Natural killer cell (primary cell): ENCODE data around the gene RNF222. TPM values are rescaled to one million over a fixed set of nuclear protein-coding genes. Genes with fewer than 3 reads are reported as not detected.

ENCODE experiments used
- ATAC-seq, 3 donors: fragments of 150-1000 bp in 2 of 3; fragments of 200-7000 bp in 1 of 3; cut with Tn5 transposase; 1 replicate in 1 of 3; 2 replicates in 2 of 3; pipeline ENCODE4 v1.10.0; 2021; ENCODE audit warnings: mild to moderate bottlenecking in 2 of 3, moderate library complexity in 2 of 3
- DNase-seq, 2 donors: peaks; one replicate each; pipeline versions ENCODE4 v3.0.0 to v3.0.0-alpha.2; 2013 to 2021; ENCODE audit warnings: mixed read lengths in 1 of 2
- H3K27ac ChIP-seq: one replicate; pipeline ENCODE4 v1.5.1; 2013; ENCODE audit warnings: mild to moderate bottlenecking, low read length
- H3K27me3 ChIP-seq: one replicate; pipeline ENCODE4 v1.6.1; 2013; ENCODE audit warnings: low read length; ENCODE audit not compliant: control insufficient read depth, insufficient read depth
- H3K36me3 ChIP-seq: one replicate; pipeline ENCODE4 v1.6.1; 2013; ENCODE audit warnings: low read length; ENCODE audit not compliant: control insufficient read depth, insufficient read depth
- H3K4me1 ChIP-seq: one replicate; pipeline ENCODE4 v1.6.1; 2013; ENCODE audit warnings: low read length; ENCODE audit not compliant: control insufficient read depth, insufficient read depth
- H3K4me3 ChIP-seq: one replicate; pipeline ENCODE4 v1.5.1; 2013; ENCODE audit warnings: low read length
- H3K9me3 ChIP-seq: one replicate; pipeline ENCODE4 v1.6.1; 2013; ENCODE audit warnings: low read length; ENCODE audit not compliant: control insufficient read depth, insufficient read depth
- H3K27ac Mint-ChIP-seq, 2 donors: one replicate each; pipeline ENCODE4 v1.8.0; 2022; ENCODE audit warnings: mild to moderate bottlenecking in 2 of 2, mixed read lengths in 2 of 2, moderate library complexity in 1 of 2
- H3K27me3 Mint-ChIP-seq, 2 donors: one replicate each; pipeline ENCODE4 v1.8.0; 2022; ENCODE audit warnings: low read depth in 2 of 2, mixed read lengths in 2 of 2
- H3K36me3 Mint-ChIP-seq: one replicate; pipeline ENCODE4 v1.8.0; 2022; ENCODE audit warnings: mixed read lengths
- H3K4me1 Mint-ChIP-seq, 2 donors: one replicate each; pipeline ENCODE4 v1.8.0; 2022; ENCODE audit warnings: mixed read lengths in 2 of 2
- H3K4me3 Mint-ChIP-seq: one replicate; pipeline ENCODE4 v1.8.0; 2022; ENCODE audit warnings: mild to moderate bottlenecking, moderate library complexity, mixed read lengths
- H3K9me3 Mint-ChIP-seq, 2 donors: one replicate each; pipeline ENCODE4 v1.8.0; 2022; ENCODE audit warnings: mixed read lengths in 2 of 2
- WGBS: methylation state at CpG from one replicate; pipeline ENCODE4 v1.1.7; 2013; ENCODE audit warnings: missing lambda C conversion rate; ENCODE audit not compliant: insufficient coverage; 5-methylcytosine and 5-hydroxymethylcytosine counted together
- intact Hi-C: fragments of 100-400 bp; cut with micrococcal nuclease; formaldehyde crosslinking; loops from one replicate; pipeline ENCODE4 v1.14.2; 2022
- total RNA-seq, 4 donors: library from RNA; stranded (reverse); fragments of 120-200 nt in 1 of 4; gene quantifications; one replicate each; pipeline versions ENCODE4 v1.2.3 to v1.2.4, GENCODE V29; 2013 to 2022
- TF ChIP-seq, protein P1 (sequence below): fragments of 200-600 bp; IDR thresholded peaks from one replicate; pipeline ENCODE4 v1.8.0; 2022; ENCODE audit warnings: antibody characterized with exemption

RNF222 gene
- total RNA-seq, 3 donors from 2014 or later (not counting 1 experiment from before 2014, with no cell fraction given), result 0.35 to 1.1 (median 0.52) TPM

DNA sequence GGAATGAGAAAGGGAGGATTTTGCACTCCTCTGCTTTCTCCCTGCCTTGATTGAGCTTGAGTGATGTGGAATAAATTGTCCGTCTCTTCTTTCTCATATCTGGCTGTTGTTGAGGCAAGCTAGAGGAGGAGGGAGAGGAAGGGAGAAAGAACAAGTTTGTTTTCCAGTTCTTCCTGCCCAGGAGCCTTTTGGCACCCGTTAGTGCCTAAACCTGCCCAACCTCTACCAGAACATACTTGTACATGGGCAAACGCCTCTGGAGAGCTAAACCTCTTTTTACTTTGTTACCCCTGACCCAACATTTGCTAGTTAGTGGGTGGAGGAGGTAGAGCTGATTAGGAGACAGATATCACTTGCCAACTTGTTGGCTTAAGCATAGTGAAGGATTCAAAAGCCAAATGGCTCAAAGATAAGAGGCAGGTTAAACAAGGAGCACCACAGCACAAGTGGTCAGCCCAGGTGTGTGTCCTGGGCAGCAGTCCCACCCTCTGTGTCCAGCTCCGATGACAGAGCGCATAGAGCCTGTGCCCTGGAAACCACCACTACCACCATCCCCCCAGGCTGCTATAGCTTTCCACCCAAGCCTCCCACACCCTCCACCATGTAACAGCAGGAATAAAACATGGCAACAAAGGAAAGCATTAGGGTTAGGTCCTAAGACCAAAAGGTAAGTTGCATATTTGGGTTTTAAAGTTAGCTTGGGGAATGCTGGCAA is 51.5 kb downstream of the RNF222 start:
- H3K4me3 ChIP-seq, result no peak overlapping the region
- ATAC-seq, result no peak
- no peaks in the 10 kb centered on the region for H3K9me3 Mint-ChIP-seq
- no peaks in the 10 kb centered on the region for H3K4me1 ChIP-seq
- no peaks in the 10 kb centered on the region for H3K9me3 ChIP-seq
- no peak overlapping the region for H3K27ac ChIP-seq
- H3K27ac Mint-ChIP-seq, result no peak overlapping the region
- H3K36me3 ChIP-seq, result no peaks in the 10 kb centered on the region
- no peak for DNase-seq
- intact Hi-C loops, result no loop called here
- no peaks in the 10 kb centered on the region for H3K4me1 Mint-ChIP-seq
- H3K4me3 Mint-ChIP-seq, result no peak overlapping the region
- TF ChIP-seq, protein P1, sequence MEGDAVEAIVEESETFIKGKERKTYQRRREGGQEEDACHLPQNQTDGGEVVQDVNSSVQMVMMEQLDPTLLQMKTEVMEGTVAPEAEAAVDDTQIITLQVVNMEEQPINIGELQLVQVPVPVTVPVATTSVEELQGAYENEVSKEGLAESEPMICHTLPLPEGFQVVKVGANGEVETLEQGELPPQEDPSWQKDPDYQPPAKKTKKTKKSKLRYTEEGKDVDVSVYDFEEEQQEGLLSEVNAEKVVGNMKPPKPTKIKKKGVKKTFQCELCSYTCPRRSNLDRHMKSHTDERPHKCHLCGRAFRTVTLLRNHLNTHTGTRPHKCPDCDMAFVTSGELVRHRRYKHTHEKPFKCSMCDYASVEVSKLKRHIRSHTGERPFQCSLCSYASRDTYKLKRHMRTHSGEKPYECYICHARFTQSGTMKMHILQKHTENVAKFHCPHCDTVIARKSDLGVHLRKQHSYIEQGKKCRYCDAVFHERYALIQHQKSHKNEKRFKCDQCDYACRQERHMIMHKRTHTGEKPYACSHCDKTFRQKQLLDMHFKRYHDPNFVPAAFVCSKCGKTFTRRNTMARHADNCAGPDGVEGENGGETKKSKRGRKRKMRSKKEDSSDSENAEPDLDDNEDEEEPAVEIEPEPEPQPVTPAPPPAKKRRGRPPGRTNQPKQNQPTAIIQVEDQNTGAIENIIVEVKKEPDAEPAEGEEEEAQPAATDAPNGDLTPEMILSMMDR, result no peak
- 100% methylated on average over 3 of the region's 5 CpGs for WGBS
- H3K27me3 ChIP-seq, result peaks cover 4% of the 10 kb centered on the region
- peaks cover 10 to 12% of the 10 kb centered on the region in 2 donors for H3K27me3 Mint-ChIP-seq
- H3K36me3 Mint-ChIP-seq, result no peaks in the 10 kb centered on the region

DNA sequence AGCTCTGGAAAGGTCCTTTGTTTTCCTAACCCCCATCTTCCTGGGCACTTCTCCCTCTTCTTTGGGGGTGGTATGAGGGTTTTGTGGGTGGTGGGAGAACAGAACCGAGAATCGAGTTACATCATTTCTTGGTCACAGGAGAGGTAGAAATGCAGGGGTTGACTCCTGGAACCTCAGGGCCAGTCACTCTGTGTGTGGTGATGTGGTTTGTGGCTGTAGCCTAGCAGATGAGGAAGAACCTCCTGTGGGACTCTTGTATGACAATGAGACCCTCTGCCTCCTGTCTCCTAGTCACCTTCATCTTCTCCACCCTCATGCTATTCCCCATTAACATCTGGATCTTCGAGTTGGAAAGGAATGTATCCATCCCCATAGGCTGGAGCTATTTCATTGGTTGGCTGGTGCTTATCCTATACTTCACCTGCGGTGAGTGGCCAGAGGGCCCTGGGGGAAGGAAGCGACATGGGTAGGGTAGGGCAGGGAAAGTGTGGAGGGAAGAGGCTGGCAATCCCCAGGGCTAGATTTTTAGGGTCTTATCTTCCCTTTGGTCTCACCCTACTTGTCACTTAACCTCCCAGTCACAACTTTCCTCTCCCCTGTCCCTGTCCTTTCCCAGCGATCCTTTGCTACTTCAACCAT is 52.5 kb downstream of the RNF222 start:
- WGBS, result 48% methylated on average over 5 of the region's 6 CpGs
- TF ChIP-seq, protein P1, result no peak
- Histone ChIP-seq H3K4me3 (no peak overlapping the region), H3K27me3 (peaks cover 4% of the 10 kb centered on the region), H3K9me3 (no peaks in the 10 kb centered on the region), H3K36me3 (no peaks in the 10 kb centered on the region), H3K4me1 (no peaks in the 10 kb centered on the region), H3K27ac (no peak overlapping the region)
- intact Hi-C loops, result no loop called here
- H3K27me3 Mint-ChIP-seq, result peaks cover 10 to 12% of the 10 kb centered on the region in 2 donors
- H3K9me3 Mint-ChIP-seq, result no peaks in the 10 kb centered on the region
- no peak for ATAC-seq
- no peak overlapping the region for H3K27ac Mint-ChIP-seq
- H3K36me3 Mint-ChIP-seq, result no peaks in the 10 kb centered on the region
- no peak for DNase-seq
- H3K4me3 Mint-ChIP-seq, result no peak overlapping the region
- no peaks in the 10 kb centered on the region for H3K4me1 Mint-ChIP-seq

GRCh38 chr17:8341456-8341855 is 56.2 kb downstream of the RNF222 start:
- Mint-ChIP-seq H3K27me3 (peaks cover 4 to 10% of the 10 kb centered on the region in 2 donors), H3K4me3 (no peak overlapping the region), H3K9me3 (no peaks in the 10 kb centered on the region), H3K4me1 (peaks cover 8 to 14% of the 10 kb centered on the region in 2 donors), H3K36me3 (no peaks in the 10 kb centered on the region), H3K27ac (no peak overlapping the region)
- Histone ChIP-seq H3K27ac (no peak overlapping the region), H3K4me1 (no peaks in the 10 kb centered on the region), H3K27me3 (peaks cover 2% of the 10 kb centered on the region), H3K36me3 (no peaks in the 10 kb centered on the region), H3K4me3 (no peak overlapping the region), H3K9me3 (no peaks in the 10 kb centered on the region)
- no peak for DNase-seq
- 87% methylated on average over 4 of the region's 4 CpGs for WGBS
- TF ChIP-seq, protein P1, result no peak
- ATAC-seq, result no peak
- intact Hi-C loops, result no loop called here

Other genes with a start within 250 kb of the RNF222 start
- gene PER1, start 245.4 kb downstream of the RNF222 start, total RNA-seq, result 1,000 to 10,000 TPM in 1 of 3 donors, 100 to 1,000 TPM in 2; 636 to 1,422 (median 923) TPM
- gene VAMP2, start 234.9 kb downstream of the RNF222 start, total RNA-seq, result 100 to 1,000 TPM; 191 to 315 (median 234) TPM
- gene TMEM107, start 221.4 kb downstream of the RNF222 start, total RNA-seq, result 100 to 1,000 TPM in 1 of 3 donors, 10 to 100 TPM in 2; 48.9 to 101 (median 96.1) TPM
- gene BORCS6, start 207.6 kb downstream of the RNF222 start, total RNA-seq, result 10 to 100 TPM; 10.2 to 15.6 (median 11.6) TPM
- 1 to 10 TPM; 2.1 to 4.8 (median 4.1) TPM for gene AURKB, start 187.3 kb downstream of the RNF222 start, total RNA-seq
- 100 to 1,000 TPM; 192 to 251 (median 237) TPM for gene CTC1, start 149.8 kb downstream of the RNF222 start, total RNA-seq
- gene PFAS, start 148.5 kb downstream of the RNF222 start, total RNA-seq, result 10 to 100 TPM; 23.6 to 30.0 (median 24.0) TPM
- 10 to 100 TPM; 34.4 to 51.5 (median 44.6) TPM for gene RANGRF, start 109.2 kb downstream of the RNF222 start, total RNA-seq
- gene SLC25A35, start 102.4 kb downstream of the RNF222 start, total RNA-seq, result 10 to 100 TPM; 10.7 to 17.5 (median 16.8) TPM
- gene ARHGEF15, start 87.6 kb downstream of the RNF222 start, total RNA-seq, result not detected
- not detected for gene ODF4, start 58.0 kb downstream of the RNF222 start, total RNA-seq
- 1,000 to 10,000 TPM; 1,481 to 1,796 (median 1,628) TPM for gene RPL26, start 14.6 kb downstream of the RNF222 start, total RNA-seq
- 100 to 1,000 TPM; 174 to 219 (median 193) TPM for gene NDEL1, start 38.1 kb upstream of the RNF222 start, total RNA-seq
- gene MYH10, start 232.9 kb upstream of the RNF222 start, total RNA-seq, result 1 to 10 TPM in 2 of 3 donors, under 1 TPM in 1; 0.28 to 1.5 (median 1.0) TPM